ENCODE measurements around the gene PIM3.

PIM3 gene

DNA sequence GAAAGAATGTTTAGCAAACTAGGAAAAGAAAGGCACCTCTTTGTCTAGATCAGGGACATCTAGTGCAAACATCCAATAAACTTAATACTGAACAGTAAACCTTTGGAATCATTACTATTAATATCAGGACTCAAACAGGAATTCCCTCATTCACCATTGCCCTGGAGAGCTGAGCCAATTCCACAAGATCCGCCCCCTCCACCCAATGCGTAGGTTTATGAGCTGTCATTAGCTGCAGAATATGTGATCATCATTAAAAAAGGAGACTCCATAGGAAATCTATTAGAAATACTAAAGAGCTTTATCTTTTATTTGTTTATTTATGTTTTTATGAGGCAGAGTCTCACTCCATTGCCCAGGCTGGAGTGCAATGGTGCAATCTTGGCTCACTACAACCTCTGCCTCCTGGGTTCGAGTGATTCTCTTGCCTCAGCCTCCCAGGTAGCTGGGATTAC, 46.5 kb downstream of the PIM3 start:
- no peak for DNase-seq (ENCODE audit: low read depth)

GRCh38 chr22:50008151-50009040, 47.8 kb downstream of the PIM3 start:
- no peak for DNase-seq (ENCODE audit: low read depth)

DNA sequence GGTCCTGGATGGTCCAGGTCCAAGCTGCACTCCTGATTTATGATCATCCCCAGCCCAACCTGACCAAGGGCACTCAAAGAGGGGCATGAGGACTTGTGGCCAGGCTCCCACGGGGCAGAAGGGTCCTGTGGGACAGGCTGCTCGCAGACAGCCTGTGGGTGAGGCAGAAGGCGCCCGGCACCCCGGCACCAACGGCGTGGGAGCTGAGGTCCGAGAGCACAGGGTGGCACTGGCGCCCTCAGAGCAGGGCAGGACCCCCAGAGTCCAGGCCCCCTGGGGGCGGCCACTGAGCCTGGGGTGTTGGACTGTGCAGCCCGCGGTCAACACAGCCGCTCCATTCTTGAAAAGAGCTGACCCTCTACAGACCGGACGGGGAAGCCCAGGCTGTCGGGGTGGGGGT, 48.7 kb downstream of the PIM3 start:
- DNase-seq (ENCODE audit: low read depth), result no peak

DNA sequence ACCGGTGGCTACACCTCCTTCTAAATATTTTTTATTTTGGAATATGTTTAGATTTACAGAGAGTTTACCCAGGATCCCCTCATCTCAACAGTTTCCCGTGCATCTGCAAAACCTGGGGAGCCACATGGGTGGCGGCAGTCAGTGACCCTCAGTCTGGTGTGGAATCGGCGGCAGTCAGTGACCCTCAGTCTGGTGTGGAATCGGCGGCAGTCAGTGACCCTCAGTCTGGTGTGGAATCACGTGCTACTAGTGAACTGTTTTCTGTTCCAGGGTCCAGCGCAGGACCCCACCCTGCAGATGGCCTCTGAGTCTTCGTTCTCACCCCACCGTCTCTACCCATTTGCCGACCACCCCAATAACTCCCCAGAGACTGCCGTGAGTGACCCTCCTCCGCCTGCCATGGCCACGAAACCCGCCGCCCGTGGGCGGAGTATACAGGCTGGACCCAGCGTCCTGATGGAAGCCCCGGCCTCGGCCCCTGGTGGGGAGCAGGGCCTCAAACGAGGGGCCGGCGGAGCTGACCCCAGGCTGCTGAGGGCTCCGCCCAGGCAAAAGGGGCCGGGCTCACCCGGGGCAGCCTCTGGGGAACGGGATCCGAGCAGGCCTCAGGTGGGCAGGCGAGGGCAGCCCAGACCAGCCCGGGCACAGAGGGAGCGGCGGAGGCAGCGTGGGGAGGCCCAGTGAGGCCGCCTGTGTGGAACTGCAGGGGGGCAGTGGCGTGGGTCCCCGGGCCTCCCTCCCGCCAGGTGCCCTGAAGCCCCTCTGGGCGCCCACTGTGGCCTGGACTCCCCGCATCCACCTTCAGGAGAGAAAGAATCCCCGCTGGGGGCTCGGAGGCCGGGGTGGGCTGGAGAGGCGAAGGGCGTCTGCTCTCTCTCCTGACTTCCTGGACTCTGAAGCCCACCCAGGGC, 49.4 kb downstream of the PIM3 start:
- no peak for DNase-seq (ENCODE audit: low read depth)

DNA sequence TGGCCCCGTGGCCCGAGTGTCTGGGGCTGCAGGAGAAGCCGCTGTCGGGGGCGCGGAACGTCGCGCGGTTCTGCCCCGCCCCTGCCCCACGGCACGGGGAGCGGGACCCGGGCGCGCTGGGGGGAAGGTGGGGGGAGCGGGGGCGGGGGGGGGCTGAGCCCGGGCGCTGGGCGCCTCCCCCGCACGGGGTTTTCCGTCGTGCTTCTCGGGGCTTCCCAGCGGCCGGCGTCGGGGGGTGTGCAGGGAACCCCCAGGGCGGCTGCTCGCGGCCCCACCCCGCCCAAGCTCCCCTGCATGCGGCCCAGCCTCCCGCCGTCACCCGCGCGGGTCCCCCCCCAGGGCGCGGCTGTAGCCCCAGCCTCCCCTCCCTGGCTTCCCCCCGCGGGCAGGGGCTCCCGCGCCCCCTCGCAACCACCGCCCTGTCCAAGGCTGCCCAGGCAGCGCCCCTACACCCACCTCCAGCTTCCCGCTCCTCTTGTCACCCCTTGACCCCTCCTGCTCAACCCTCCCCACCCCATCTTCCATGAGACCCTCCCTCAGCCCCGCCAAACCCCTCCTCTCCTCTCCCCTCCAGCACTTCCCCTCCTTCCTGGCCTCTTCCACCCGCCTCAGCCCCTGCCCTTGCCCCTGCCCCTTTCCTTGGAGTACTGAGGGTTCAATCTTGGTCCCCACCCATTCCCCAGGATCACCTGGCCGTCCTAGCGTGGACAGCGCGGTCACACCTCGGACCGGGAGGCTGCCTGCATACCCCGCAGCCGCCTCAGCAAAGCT, 50.3 kb downstream of the PIM3 start:
- no peak for DNase-seq (ENCODE audit: low read depth)

DNA sequence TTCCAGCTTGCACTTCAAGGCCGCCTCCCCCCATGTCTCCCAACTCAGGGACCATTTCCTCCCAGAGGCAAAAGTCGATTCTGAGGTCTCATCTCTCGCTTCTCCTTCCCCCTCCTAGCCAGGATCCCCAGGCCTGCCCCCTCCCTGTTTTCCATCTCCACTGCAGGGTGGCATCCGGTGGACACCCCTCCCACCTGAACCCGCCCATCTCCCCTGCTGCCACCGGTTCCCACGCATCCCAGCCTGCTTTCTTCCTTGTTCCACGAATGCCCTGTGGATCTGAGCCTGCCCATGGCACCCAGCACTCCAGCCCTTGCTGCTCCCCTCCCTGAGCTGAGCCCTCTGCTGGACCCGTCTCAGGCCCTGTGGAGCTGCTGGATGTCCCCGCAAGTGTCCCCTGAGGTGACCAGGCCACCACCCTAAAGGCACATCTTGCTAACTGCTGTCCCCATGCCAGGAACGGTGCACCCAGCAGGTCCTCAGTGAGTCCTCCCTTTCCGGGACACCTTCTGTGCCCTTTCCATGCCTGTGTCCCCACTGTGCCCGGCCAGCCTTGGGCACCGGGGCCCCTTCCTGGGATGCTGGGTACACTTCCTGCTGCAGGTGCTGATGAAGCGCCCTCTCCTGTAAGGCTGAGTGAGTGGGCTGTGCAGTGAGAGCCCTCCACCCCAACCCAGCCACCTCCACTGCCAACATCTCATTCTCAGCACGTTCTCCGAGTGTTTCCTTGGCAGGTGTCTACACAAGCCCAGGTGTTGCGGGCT, 51.1 kb downstream of the PIM3 start:
- DNase-seq (ENCODE audit: low read depth), result no peak

DNA sequence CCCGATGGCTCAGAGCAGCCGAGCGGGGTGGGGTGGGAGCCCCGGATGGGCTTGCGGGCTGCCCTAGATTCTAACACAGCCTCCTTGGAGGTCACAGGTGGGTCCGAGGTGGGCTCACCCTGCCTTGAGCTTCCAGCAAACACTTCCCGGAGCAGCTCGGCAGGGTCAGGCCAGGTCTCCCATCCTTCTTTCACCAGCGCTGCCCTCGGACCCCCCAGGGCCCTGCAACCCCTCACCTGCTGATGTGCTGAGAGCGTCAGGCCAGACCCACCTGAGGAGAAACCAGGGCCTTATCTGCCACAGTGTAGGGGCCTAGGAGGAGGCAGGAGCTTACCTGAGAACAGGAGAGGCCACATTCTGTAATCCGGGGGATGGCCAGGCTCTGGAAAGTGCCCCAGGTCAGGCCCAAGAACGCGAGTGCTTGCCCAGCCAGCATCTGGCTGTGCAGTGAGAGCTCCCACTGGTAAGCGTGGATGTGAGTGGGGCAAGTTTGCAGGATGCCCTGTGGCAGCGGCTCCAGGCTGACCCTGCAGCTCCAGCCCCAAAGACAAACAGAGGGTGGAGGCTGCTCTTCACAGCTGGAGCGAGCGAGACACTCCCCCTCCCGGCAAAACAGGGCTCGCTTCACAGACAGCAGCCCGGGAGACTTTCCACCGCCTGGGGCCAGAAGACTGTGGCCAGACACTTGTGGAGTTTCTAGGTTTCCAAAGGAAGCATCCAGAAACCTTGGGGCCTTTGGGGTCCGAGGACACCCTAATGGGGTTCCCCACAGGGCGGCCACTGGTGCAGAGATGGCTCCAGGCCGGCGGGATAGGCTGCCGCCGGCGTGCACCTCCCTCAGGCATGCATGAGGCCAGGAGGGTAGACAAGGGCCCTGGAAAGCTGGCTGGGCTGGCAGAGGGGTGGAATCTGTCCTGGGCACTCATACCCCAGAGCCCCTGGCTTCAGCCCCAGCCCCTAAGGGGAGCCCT, 51.9 kb downstream of the PIM3 start, which contains the start of gene IL17REL:
TSS of gene IL17REL (minus strand) at position 555 of the 971 bp plus-strand sequence. CDS start at position 436, 119 bp downstream.
- DNase-seq (ENCODE audit: low read depth), result no peak
